Lung (tissue), 12 donors: ENCODE data around the gene LRTM2. TPM values are rescaled to one million over a fixed set of nuclear protein-coding genes. Genes with fewer than 3 reads are reported as not detected.

Source experiments
- ATAC-seq: fragments of 200-7000 bp; cut with Tn5 transposase; one replicate; pipeline ENCODE4 v1.9.1; 2020; ENCODE audit warnings: moderate number of reproducible peaks; ENCODE audit not compliant: insufficient read depth, low FRiP score
- DNase-seq, 3 donors: peaks; one replicate each; pipeline ENCODE4 v3.0.0-alpha.2; 2013 to 2017
- H3K27ac ChIP-seq, 2 donors: one replicate each; pipeline ENCODE4 v1.5.1; 2013; ENCODE audit warnings: mild to moderate bottlenecking in 2 of 2, moderate library complexity in 2 of 2, control low read depth in 1 of 2, inconsistent platforms in 1 of 2, low read depth in 1 of 2, low read length in 1 of 2
- H3K27me3 ChIP-seq, 3 donors: one replicate each; pipeline ENCODE4 v1.5.1; 2013; ENCODE audit warnings: low read length in 2 of 3; ENCODE audit not compliant: control insufficient read depth in 3 of 3, insufficient read depth in 3 of 3
- H3K36me3 ChIP-seq, 4 donors: one replicate each; pipeline ENCODE4 v1.5.1; 2013; ENCODE audit warnings: low read length in 4 of 4, mild to moderate bottlenecking in 1 of 4, moderate library complexity in 1 of 4; ENCODE audit not compliant: control insufficient read depth in 4 of 4, insufficient read depth in 4 of 4
- H3K4me1 ChIP-seq, 5 donors: one replicate each; pipeline ENCODE4 v1.5.1; 2013; ENCODE audit warnings: low read length in 5 of 5, mild to moderate bottlenecking in 2 of 5, moderate library complexity in 1 of 5; ENCODE audit not compliant: control insufficient read depth in 5 of 5, insufficient read depth in 5 of 5
- H3K4me3 ChIP-seq: one replicate; pipeline ENCODE4 v1.5.1; 2013; ENCODE audit warnings: mild to moderate bottlenecking, control low read depth, moderate library complexity
- H3K9ac ChIP-seq, 2 donors: one replicate each; pipeline ENCODE4 v1.5.1; 2013; ENCODE audit warnings: low read length in 2 of 2, control low read depth in 1 of 2; ENCODE audit not compliant: insufficient read depth in 1 of 2
- H3K9me3 ChIP-seq, 4 donors: one replicate each; pipeline ENCODE4 v1.5.1; 2013; ENCODE audit warnings: low read length in 3 of 4, mild to moderate bottlenecking in 1 of 4, moderate library complexity in 1 of 4; ENCODE audit not compliant: control insufficient read depth in 4 of 4, insufficient read depth in 3 of 4
- CTCF ChIP-seq: IDR thresholded peaks from 2 replicates; pipeline ENCODE4 v1.5.1; 2012; ENCODE audit warnings: mild to moderate bottlenecking; ENCODE audit errors: control extremely low read depth, extremely low read depth
- WGBS, 2 donors: extraction: QIAGEN DNeasy Blood & Tissue Kit; methylation state at CpG; one replicate each; pipeline ENCODE4 v1.1.7; 2013; 5-methylcytosine and 5-hydroxymethylcytosine counted together
- polyA plus RNA-seq, 2 donors: library from polyadenylated mRNA; stranded (reverse); fragments of 200-250 nt; gene quantifications; one replicate each; pipeline ENCODE4 v1.2.1, GENCODE V29; 2013
- total RNA-seq, 2 donors: library from RNA; depleted of rRNA in 1 of 2; stranded (reverse); fragments of >200 nt in 1 of 2; gene quantifications; one replicate each; pipeline ENCODE4 v1.2.1, GENCODE V29; 2014 to 2021
- donor health status: control.
- donor health status: control.
- donor health status: Bipolar disorder and iron deficiency.
- donor health status: healthy.
- donor health status: DM: yes; HTN: yes; CAD: no.

Gene LRTM2
- total and polyA plus RNA-seq, 4 donors = 0.01 to 0.06 TPM; not detected in 2

GRCh38 chr12:1782215-1782614, 38.1 kb upstream of the LRTM2 start:
- Histone ChIP-seq H3K4me3 (no peak overlapping the region), H3K36me3 (peaks cover 12 to 29% (median 19%) of the 10 kb centered on the region in 4 donors), H3K9ac (no peak overlapping the region), H3K4me1 (peaks cover 0 to 31% (median 14%) of the 10 kb centered on the region in 5 donors), H3K27me3 (no peaks in the 10 kb centered on the region), H3K9me3 (no peaks in the 10 kb centered on the region), H3K27ac (no peak overlapping the region)
- 56 to 71% methylated on average over 2 of the region's 2 CpGs for WGBS, 2 donors
- ATAC-seq (no peak), DNase-seq (no peak)
- no peak for TF ChIP-seq CTCF

- Histone ChIP-seq H3K27me3 (no peaks in the 10 kb centered on the region), H3K36me3 (peaks cover 12 to 21% (median 15%) of the 10 kb centered on the region in 4 donors), H3K4me1 (no peaks in the 10 kb centered on the region), H3K27ac (no peak overlapping the region), H3K9ac (no peak overlapping the region), H3K4me3 (no peak overlapping the region), H3K9me3 (no peaks in the 10 kb centered on the region)
- ATAC-seq (no peak), DNase-seq (no peak)
- TF ChIP-seq CTCF = no peak
- WGBS, 2 donors = 76 to 85% methylated on average over 6 of the region's 6 CpGs
Measured at GRCh38 chr12:1787714-1788113, 32.7 kb upstream of the LRTM2 start.

- Histone ChIP-seq H3K36me3 (peaks cover 6 to 14% (median 7%) of the 10 kb centered on the region in 4 donors), H3K9ac (no peak overlapping the region), H3K27ac (no peak overlapping the region), H3K4me1 (peaks cover 0 to 2% (median 0%) of the 10 kb centered on the region in 5 donors), H3K9me3 (no peaks in the 10 kb centered on the region), H3K4me3 (no peak overlapping the region), H3K27me3 (no peaks in the 10 kb centered on the region)
- ATAC-seq (no peak), DNase-seq (no peak)
- 38 to 62% methylated on average over 7 of the region's 7 CpGs for WGBS, 2 donors
- no peak for TF ChIP-seq CTCF
Measured at GRCh38 chr12:1790444-1790843, 29.9 kb upstream of the LRTM2 start.
